ENCODE data around the gene NDUFV3.

DNA sequence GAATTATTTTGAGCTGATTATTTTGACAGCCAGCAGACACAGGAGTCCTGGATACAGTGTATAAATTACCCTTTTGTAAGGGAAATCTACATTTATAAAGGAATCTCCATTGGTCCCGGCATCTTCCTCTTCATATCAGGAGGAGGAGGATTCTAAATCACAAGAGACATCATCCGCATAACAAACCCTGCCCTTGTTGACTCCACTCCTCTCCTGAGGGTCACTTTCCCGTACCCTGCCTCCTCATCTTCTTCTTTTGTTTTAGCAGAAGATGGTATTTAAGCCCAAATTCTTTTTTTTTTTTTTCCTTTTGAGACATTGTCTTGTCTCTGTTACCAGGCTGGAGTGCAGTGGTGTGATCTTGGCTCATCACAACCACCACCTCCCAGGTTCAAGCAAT lies 66.6 kb downstream of the NDUFV3 start:
- TF ChIP-seq, protein P1, sequence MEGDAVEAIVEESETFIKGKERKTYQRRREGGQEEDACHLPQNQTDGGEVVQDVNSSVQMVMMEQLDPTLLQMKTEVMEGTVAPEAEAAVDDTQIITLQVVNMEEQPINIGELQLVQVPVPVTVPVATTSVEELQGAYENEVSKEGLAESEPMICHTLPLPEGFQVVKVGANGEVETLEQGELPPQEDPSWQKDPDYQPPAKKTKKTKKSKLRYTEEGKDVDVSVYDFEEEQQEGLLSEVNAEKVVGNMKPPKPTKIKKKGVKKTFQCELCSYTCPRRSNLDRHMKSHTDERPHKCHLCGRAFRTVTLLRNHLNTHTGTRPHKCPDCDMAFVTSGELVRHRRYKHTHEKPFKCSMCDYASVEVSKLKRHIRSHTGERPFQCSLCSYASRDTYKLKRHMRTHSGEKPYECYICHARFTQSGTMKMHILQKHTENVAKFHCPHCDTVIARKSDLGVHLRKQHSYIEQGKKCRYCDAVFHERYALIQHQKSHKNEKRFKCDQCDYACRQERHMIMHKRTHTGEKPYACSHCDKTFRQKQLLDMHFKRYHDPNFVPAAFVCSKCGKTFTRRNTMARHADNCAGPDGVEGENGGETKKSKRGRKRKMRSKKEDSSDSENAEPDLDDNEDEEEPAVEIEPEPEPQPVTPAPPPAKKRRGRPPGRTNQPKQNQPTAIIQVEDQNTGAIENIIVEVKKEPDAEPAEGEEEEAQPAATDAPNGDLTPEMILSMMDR (conservative IDR thresholded peaks at IDR 0.05 in 1 of 2, IDR thresholded peaks at IDR 0.05 in 1 of 2; ENCODE audit: low read depth in 1 of 2, low read length in 2 of 2): no peak
- TF ChIP-seq EZH2 (IDR thresholded peaks at IDR 0.05; ENCODE audit: low read length, missing control alignments): no peak

Measured in fibroblast of lung (primary cell).